ENCODE data around the gene TUT1. TPM values are rescaled to one million over a fixed set of nuclear protein-coding genes. Genes with fewer than 3 reads are reported as not detected.

TUT1 gene
- total and polyA plus RNA-seq, 2 donors from 2014 or later = 18.7 to 29.5 TPM

DNA sequence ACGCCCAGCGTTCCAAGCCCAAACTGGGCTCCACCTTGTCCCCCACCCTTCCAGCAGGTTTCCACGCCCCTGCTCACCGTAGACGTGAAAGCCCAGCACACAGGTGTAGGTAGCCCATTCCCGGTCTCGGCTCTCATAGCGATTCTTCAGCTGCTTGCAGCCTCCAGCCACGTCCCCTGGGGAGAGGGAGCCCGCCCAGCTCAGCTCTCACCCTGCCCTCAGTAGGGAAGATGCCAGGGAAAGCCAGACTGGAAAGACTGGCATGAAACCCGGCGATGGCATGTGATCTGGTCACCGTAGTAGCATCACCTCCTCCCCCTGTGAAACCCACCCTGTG, 11.7 kb upstream of the TUT1 start:
- TF ChIP-seq, protein P1, sequence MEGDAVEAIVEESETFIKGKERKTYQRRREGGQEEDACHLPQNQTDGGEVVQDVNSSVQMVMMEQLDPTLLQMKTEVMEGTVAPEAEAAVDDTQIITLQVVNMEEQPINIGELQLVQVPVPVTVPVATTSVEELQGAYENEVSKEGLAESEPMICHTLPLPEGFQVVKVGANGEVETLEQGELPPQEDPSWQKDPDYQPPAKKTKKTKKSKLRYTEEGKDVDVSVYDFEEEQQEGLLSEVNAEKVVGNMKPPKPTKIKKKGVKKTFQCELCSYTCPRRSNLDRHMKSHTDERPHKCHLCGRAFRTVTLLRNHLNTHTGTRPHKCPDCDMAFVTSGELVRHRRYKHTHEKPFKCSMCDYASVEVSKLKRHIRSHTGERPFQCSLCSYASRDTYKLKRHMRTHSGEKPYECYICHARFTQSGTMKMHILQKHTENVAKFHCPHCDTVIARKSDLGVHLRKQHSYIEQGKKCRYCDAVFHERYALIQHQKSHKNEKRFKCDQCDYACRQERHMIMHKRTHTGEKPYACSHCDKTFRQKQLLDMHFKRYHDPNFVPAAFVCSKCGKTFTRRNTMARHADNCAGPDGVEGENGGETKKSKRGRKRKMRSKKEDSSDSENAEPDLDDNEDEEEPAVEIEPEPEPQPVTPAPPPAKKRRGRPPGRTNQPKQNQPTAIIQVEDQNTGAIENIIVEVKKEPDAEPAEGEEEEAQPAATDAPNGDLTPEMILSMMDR (IDR thresholded peaks at IDR 0.05; ENCODE audit: borderline replicate concordance, extremely low read depth, insufficient read depth) = no peak
- peak in 1 of 5 donors; percentile 77 for DNase-seq
- intact Hi-C loops (cut with DNase I) = no loop called here
- FAIRE-seq = no peak
- Histone ChIP-seq H3K27ac (ENCODE audit: low read depth in 2 of 2, low read length in 2 of 2) (peak overlapping the region in 1 of 2 donors; percentile 20), H3K9me3 (ENCODE audit: control insufficient read depth in 2 of 3, insufficient read depth in 1 of 3, low read length in 3 of 3) (no peaks in the 10 kb centered on the region), H3K27me3 (ENCODE audit: control insufficient read depth, insufficient read depth, low read length) (no peaks in the 10 kb centered on the region), H3K36me3 (ENCODE audit: control insufficient read depth in 2 of 3, insufficient read depth in 3 of 3, low read length in 3 of 3) (peaks cover under 1 to 17% (median 11%) of the 10 kb centered on the region in 3 donors), H3K4me3 (ENCODE audit: low read length in 3 of 3) (peak overlapping the region in 1 of 3 donors; percentile 77), H3K9ac (ENCODE audit: low read length in 3 of 3) (no peak overlapping the region), H3K4me1 (ENCODE audit: control insufficient read depth in 2 of 3, insufficient read depth in 2 of 3, low read depth in 1 of 3, low read length in 3 of 3) (peaks cover 5 to 18% (median 17%) of the 10 kb centered on the region in 3 donors)

DNA sequence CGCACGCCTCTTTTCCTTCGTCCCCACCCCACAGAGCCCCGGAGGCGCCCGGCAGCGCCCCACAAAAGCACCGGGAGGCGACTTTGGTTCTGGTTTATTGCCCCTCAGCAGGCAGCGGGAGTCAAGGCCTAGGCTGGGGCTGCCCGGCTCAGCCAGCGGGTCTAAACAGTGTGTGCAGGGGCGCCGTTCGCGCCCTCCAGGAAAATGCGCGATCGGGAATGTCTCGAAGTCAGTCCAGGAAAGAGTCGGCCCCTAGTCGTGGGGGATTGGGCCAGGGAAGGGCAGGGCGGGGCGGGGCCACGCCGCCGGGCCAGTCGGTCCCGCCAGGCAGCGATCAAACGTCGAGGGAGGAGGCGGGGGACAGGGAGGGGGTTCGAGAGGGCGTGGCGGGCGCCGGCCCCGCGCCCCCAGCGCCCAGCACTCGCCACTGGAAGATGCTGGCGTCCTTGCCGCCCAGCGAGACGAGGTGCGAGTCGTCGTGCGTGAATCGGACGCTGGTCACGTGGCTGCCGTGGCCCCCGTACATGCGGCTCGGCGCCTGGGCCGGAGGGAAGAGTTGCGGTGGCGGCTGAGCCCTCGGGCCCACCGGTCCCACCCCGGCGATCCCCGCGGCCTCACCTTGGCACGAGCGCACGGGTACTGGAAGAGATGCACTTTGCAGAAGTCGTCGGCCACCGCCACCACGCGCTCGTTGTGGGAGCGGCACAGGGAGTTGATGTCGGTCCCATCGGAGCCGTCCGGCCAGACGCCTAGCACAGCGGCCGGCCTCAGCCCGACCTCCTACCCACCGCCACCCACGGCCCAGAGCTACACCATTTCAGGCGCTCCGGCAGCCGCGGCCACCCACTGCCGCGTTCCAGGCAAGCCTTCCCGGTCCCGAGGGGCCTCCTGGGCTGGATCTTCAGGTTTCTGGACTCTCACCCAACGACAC, 11.1 kb upstream of the TUT1 start:
- DNase-seq (peak; percentile 61 to 93 (median 87)), FAIRE-seq (no peak)
- Histone ChIP-seq H3K9ac (ENCODE audit: low read length in 3 of 3) (peak overlapping the region in 2 of 3 donors; percentile 27 to 67), H3K36me3 (ENCODE audit: control insufficient read depth in 2 of 3, insufficient read depth in 3 of 3, low read length in 3 of 3) (peaks cover 6 to 23% (median 17%) of the 10 kb centered on the region in 3 donors), H3K27me3 (ENCODE audit: control insufficient read depth, insufficient read depth, low read length) (no peaks in the 10 kb centered on the region), H3K27ac (ENCODE audit: low read depth in 2 of 2, low read length in 2 of 2) (peak overlapping the region; percentile 69 to 93), H3K4me1 (ENCODE audit: control insufficient read depth in 2 of 3, insufficient read depth in 2 of 3, low read depth in 1 of 3, low read length in 3 of 3) (peaks cover 5 to 18% (median 17%) of the 10 kb centered on the region in 3 donors), H3K9me3 (ENCODE audit: control insufficient read depth in 2 of 3, insufficient read depth in 1 of 3, low read length in 3 of 3) (no peaks in the 10 kb centered on the region), H3K4me3 (ENCODE audit: low read length in 3 of 3) (peak overlapping the region; percentile 52 to 77 (median 61))
- intact Hi-C loops (cut with DNase I) = no loop called here
- TF ChIP-seq, protein P1 (IDR thresholded peaks at IDR 0.05; ENCODE audit: borderline replicate concordance, extremely low read depth, insufficient read depth) = no peak

DNA sequence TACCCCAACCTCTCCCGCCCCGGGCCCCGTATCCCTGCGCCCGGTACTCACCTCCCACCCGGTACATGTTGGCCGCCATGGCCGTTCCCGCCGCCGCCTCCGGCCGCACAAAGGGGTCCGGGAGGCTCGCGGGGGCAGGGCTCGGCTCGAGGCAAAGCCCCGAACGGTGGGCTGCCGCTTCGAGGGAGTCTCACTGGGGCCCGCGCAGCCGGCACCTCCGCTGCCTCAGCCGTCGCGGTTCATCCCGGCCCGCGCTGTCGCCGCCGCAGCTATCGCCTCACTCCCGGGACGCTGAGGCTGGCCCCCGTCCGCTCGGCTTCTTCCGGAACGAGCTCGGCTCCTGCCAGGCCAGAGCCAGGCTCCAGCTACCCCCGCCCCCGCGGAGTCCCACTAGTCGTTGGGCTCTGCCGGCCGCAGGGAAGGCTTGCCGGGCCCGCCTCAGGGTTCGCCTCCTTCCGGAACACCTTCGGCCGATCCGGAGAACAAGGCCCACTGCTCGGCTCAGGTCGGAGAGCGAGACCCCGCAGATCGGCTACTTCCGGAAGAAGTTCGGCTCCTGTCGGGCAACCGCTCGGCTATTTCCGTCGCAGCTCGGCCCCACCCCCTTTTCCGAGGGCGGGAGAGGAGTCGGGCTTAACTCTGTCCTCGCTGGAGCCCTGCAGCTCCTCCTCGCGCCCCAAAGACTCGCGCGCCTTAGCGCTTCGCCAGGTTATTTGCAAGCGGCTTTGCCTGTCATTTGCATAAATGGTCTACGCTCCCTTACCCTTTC, 10.2 kb upstream of the TUT1 start, which contains the start of gene MTA2:
Gene MTA2, minus strand, starts transcription at position 494 of the 769 bp plus-strand sequence. Its CDS starts 415 bp downstream, at position 79.
- Histone ChIP-seq H3K4me3 (ENCODE audit: low read length in 3 of 3) (peak within 1 kb of the TSS; percentile 64 to 77 (median 70)), H3K27me3 (ENCODE audit: control insufficient read depth, insufficient read depth, low read length) (no peaks in the 10 kb centered on the region), H3K4me1 (ENCODE audit: control insufficient read depth in 2 of 3, insufficient read depth in 2 of 3, low read depth in 1 of 3, low read length in 3 of 3) (peaks cover 5 to 18% (median 17%) of the 10 kb centered on the region in 3 donors), H3K36me3 (ENCODE audit: control insufficient read depth in 2 of 3, insufficient read depth in 3 of 3, low read length in 3 of 3) (peaks cover 6 to 29% (median 21%) of the 10 kb centered on the region in 3 donors), H3K27ac (ENCODE audit: low read depth in 2 of 2, low read length in 2 of 2) (peak within 1 kb of the TSS; percentile 91 to 93), H3K9me3 (ENCODE audit: control insufficient read depth in 2 of 3, insufficient read depth in 1 of 3, low read length in 3 of 3) (no peaks in the 10 kb centered on the region), H3K9ac (ENCODE audit: low read length in 3 of 3) (peak within 1 kb of the TSS; percentile 74 to 79 (median 74))
- DNase-seq (peak; percentile 99 to 100 (median 100)), FAIRE-seq (peak; percentile 90)
- intact Hi-C loops (cut with DNase I) = no loop called here
- TF ChIP-seq, protein P1 (IDR thresholded peaks at IDR 0.05; ENCODE audit: borderline replicate concordance, extremely low read depth, insufficient read depth) = no peak
